ENCODE measurements around the gene KLHL6. TPM values are rescaled to one million over a fixed set of nuclear protein-coding genes. Genes with fewer than 3 reads are reported as not detected.

Gene KLHL6
- total RNA-seq, 2 donors from 2014 or later = 0.41 to 1.4 TPM

GRCh38 chr3:183503746-183504145, 51.8 kb downstream of the KLHL6 start:
- no peak for DNase-seq (ENCODE audit: low spot score)
- H3K27me3 ChIP-seq = no peaks in the 10 kb centered on the region
- H3K36me3 ChIP-seq = no peaks in the 10 kb centered on the region
- no peak overlapping the region for H3K4me3 ChIP-seq
- no peak overlapping the region for H3K27ac ChIP-seq
- H3K4me1 ChIP-seq = no peaks in the 10 kb centered on the region
- peaks cover 0 to 15% of the 10 kb centered on the region in 2 donors for H3K9me3 ChIP-seq
- TF ChIP-seq, protein P1, sequence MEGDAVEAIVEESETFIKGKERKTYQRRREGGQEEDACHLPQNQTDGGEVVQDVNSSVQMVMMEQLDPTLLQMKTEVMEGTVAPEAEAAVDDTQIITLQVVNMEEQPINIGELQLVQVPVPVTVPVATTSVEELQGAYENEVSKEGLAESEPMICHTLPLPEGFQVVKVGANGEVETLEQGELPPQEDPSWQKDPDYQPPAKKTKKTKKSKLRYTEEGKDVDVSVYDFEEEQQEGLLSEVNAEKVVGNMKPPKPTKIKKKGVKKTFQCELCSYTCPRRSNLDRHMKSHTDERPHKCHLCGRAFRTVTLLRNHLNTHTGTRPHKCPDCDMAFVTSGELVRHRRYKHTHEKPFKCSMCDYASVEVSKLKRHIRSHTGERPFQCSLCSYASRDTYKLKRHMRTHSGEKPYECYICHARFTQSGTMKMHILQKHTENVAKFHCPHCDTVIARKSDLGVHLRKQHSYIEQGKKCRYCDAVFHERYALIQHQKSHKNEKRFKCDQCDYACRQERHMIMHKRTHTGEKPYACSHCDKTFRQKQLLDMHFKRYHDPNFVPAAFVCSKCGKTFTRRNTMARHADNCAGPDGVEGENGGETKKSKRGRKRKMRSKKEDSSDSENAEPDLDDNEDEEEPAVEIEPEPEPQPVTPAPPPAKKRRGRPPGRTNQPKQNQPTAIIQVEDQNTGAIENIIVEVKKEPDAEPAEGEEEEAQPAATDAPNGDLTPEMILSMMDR (IDR thresholded peaks at IDR 0.05) = peak in 1 of 2 donors; percentile 31

DNA sequence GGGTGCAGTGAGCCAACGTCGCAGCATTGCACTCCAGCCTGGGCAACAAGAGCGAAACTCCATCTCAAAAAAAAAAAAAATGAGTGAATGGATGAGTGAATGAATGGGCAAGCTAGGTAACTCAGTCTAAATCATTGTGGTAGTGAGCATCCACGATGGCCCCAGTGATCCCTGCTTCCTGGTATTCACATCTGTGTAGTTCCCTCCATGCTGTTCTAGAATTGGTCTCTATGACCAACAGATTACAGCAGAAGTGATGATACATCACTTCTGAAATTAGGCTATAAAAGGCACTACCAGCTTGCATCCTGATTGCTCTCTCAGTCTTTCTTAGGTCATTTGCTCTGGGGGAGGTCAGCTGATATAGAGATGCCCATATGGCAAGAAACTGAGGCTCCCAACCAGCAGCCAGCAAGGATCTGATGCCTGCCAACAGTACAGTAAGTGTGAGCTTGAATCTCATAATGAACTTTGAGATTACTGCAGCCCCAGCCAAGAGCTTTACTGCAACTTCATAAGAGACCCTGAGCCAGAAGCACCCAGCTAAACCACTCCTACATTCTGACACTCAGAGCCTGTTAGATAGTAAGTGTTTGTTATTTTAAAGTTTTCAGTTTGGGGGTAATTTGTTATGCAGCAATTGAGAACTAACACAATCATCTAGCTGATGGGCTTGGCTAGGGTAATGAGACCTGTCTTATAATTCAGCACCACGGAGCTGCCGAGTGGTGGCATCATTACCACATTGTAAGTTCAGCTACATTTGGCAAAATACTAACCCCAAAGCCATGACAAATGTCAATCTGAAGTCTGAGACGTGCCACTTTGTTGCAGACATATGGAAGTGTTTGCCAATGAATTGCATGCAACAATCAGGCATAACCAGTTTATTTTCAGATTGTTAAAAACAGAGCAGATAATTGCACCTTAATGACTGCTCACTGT, 53.0 kb downstream of the KLHL6 start:
- Histone ChIP-seq H3K4me1 (no peaks in the 10 kb centered on the region), H3K4me3 (no peak overlapping the region), H3K9me3 (peaks cover 0 to 15% of the 10 kb centered on the region in 2 donors), H3K27me3 (no peaks in the 10 kb centered on the region), H3K36me3 (no peaks in the 10 kb centered on the region), H3K27ac (no peak overlapping the region)
- TF ChIP-seq, protein P1 (IDR thresholded peaks at IDR 0.05) = peak in 1 of 2 donors; percentile 59
- no peak for DNase-seq (ENCODE audit: low spot score)

GRCh38 chr3:183500981-183501704, 54.4 kb downstream of the KLHL6 start:
- Histone ChIP-seq H3K27me3 (no peaks in the 10 kb centered on the region), H3K4me3 (no peak overlapping the region), H3K9me3 (peaks cover 0 to 10% of the 10 kb centered on the region in 2 donors), H3K36me3 (no peaks in the 10 kb centered on the region), H3K4me1 (no peaks in the 10 kb centered on the region), H3K27ac (no peak overlapping the region)
- TF ChIP-seq, protein P1 (IDR thresholded peaks at IDR 0.05) = no peak
- DNase-seq (ENCODE audit: low spot score) = no peak

GRCh38 chr3:183500319-183500718, 55.2 kb downstream of the KLHL6 start:
- TF ChIP-seq, protein P1 (IDR thresholded peaks at IDR 0.05) = no peak
- H3K27ac ChIP-seq = no peak overlapping the region
- H3K9me3 ChIP-seq = peaks cover 0 to 2% of the 10 kb centered on the region in 2 donors
- no peak overlapping the region for H3K4me3 ChIP-seq
- no peaks in the 10 kb centered on the region for H3K27me3 ChIP-seq
- no peaks in the 10 kb centered on the region for H3K36me3 ChIP-seq
- DNase-seq (ENCODE audit: low spot score) = no peak
- no peaks in the 10 kb centered on the region for H3K4me1 ChIP-seq

- Histone ChIP-seq H3K4me3 (no peak overlapping the region), H3K4me1 (no peaks in the 10 kb centered on the region), H3K27me3 (no peaks in the 10 kb centered on the region), H3K36me3 (no peaks in the 10 kb centered on the region), H3K27ac (no peak overlapping the region), H3K9me3 (no peaks in the 10 kb centered on the region)
- TF ChIP-seq, protein P1 (IDR thresholded peaks at IDR 0.05) = no peak
- DNase-seq (ENCODE audit: low spot score) = no peak
These were observed 56.9 kb downstream of the KLHL6 start for GRCh38 chr3:183498634-183499033.
